OCI-LY3 (cell line): ENCODE data around the gene APLF.

Source experiments
- EZH2phosphoT487 ChIP-seq: fragments of 200-600 bp; shearing (Covaris generic); IDR thresholded peaks from 2 replicates; pipeline ENCODE4 v1.6.1; 2018; ENCODE audit warnings: antibody characterized with exemption, mixed run types, low read depth
- TF ChIP-seq, protein P1 (sequence below): fragments of 200-600, 300-600 bp; sonication (generic); IDR thresholded peaks from 2 replicates; pipeline ENCODE4 v1.5.1; 2014; ENCODE audit warnings: antibody characterized with exemption, low read length, low read depth

- TF ChIP-seq, protein P1, sequence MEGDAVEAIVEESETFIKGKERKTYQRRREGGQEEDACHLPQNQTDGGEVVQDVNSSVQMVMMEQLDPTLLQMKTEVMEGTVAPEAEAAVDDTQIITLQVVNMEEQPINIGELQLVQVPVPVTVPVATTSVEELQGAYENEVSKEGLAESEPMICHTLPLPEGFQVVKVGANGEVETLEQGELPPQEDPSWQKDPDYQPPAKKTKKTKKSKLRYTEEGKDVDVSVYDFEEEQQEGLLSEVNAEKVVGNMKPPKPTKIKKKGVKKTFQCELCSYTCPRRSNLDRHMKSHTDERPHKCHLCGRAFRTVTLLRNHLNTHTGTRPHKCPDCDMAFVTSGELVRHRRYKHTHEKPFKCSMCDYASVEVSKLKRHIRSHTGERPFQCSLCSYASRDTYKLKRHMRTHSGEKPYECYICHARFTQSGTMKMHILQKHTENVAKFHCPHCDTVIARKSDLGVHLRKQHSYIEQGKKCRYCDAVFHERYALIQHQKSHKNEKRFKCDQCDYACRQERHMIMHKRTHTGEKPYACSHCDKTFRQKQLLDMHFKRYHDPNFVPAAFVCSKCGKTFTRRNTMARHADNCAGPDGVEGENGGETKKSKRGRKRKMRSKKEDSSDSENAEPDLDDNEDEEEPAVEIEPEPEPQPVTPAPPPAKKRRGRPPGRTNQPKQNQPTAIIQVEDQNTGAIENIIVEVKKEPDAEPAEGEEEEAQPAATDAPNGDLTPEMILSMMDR, result no peak
- no peak for TF ChIP-seq EZH2phosphoT487
Measured at GRCh38 chr2:68418855-68419254, 48.5 kb upstream of the APLF start.
